22Rv1 (cell line): Measurements from ENCODE around the gene TBCEL.

Experiments used
- ZFX ChIP-seq: fragments of 450-650 bp; IDR thresholded peaks from 2 replicates; pipeline ENCODE4 v1.6.1; 2017; ENCODE audit warnings: antibody characterized with exemption, borderline replicate concordance
- TF ChIP-seq, protein P1 (sequence below): fragments of 450-650 bp; IDR thresholded peaks from 2 replicates; pipeline ENCODE4 v1.5.1; 2017; ENCODE audit warnings: mild to moderate bottlenecking

DNA sequence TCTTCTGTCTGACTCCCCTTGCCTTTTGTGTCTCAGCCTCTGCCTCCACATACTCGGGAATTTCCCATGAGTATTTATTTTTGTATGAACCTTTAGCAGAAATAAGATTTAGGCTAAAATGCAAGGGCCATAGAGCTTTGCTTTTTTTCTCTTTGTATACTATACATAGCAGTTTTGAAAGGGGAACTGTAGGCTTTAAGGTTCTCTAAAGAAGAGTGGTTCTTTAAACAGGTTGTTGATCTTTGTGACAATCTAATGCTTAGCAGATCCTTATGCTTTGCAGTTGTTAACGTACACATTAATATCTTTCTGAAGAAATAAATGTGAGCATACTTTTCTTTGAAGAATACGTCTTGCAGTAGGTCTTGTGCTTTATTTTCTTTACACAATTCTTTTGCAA is 35.0 kb downstream of the TBCEL start:
- TF ChIP-seq, protein P1, sequence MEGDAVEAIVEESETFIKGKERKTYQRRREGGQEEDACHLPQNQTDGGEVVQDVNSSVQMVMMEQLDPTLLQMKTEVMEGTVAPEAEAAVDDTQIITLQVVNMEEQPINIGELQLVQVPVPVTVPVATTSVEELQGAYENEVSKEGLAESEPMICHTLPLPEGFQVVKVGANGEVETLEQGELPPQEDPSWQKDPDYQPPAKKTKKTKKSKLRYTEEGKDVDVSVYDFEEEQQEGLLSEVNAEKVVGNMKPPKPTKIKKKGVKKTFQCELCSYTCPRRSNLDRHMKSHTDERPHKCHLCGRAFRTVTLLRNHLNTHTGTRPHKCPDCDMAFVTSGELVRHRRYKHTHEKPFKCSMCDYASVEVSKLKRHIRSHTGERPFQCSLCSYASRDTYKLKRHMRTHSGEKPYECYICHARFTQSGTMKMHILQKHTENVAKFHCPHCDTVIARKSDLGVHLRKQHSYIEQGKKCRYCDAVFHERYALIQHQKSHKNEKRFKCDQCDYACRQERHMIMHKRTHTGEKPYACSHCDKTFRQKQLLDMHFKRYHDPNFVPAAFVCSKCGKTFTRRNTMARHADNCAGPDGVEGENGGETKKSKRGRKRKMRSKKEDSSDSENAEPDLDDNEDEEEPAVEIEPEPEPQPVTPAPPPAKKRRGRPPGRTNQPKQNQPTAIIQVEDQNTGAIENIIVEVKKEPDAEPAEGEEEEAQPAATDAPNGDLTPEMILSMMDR: no peak
- TF ChIP-seq ZFX: no peak
